Adipose tissue (tissue), 3 donors: ENCODE results near the gene MST1. TPM values are rescaled to one million over a fixed set of nuclear protein-coding genes. Genes with fewer than 3 reads are reported as not detected.
A peak's percentile ranks its signal among the peaks of the same experiment; 100 is the strongest.
"Not testable (repeated sequence)": the region's sequence is repeated elsewhere in the genome, so short reads cannot be mapped to it uniquely, and the experiment has no call there.

Experiments
- H3K27ac ChIP-seq: one replicate; pipeline ENCODE4 v1.5.1; 2013; ENCODE audit warnings: low read depth, low read length
- WGBS, 3 donors: extraction: QIAGEN DNeasy Blood & Tissue Kit; methylation state at CpG; one replicate each; pipeline ENCODE4 v1.1.7; 2013; 5-methylcytosine and 5-hydroxymethylcytosine counted together
- polyA plus RNA-seq, 3 donors: library from polyadenylated mRNA; stranded (reverse); fragments of 200-250 nt; gene quantifications; one replicate each; pipeline ENCODE4 v1.2.3, GENCODE V29; 2013
- donor health status: healthy with polysubstance abuse.
- donor health status: Bipolar disorder and iron deficiency.
- donor health status: healthy.

Gene MST1
- polyA plus RNA-seq, 3 donors: 14.3 to 22.2 (median 19.1) TPM

- H3K27ac ChIP-seq: not testable (repeated sequence)
- WGBS, 3 donors: 91 to 94% (median 93%) methylated on average over 12 of the region's 12 CpGs
Observed at GRCh38 chr3:49687424-49687795, 1.9 kb downstream of the MST1 start.

GRCh38 chr3:49686769-49687423 is 2.4 kb downstream of the MST1 start:
- not testable (repeated sequence) for H3K27ac ChIP-seq
- WGBS, 3 donors: 12 to 18% (median 16%) methylated on average over 43 to 44 of the region's 44 CpGs

GRCh38 chr3:49686346-49686745 is 2.9 kb downstream of the MST1 start:
- 1 to 4% (median 3%) methylated on average over 20 to 25 of the region's 29 CpGs for WGBS, 3 donors
- H3K27ac ChIP-seq: not testable (repeated sequence)

GRCh38 chr3:49685846-49686245 is 3.4 kb downstream of the MST1 start:
- not testable (repeated sequence) for H3K27ac ChIP-seq
- 14 to 22% (median 16%) methylated on average over 27 to 32 of the region's 36 CpGs for WGBS, 3 donors

GRCh38 chr3:49685103-49685502 is 4.2 kb downstream of the MST1 start:
- WGBS, 3 donors: 92 to 95% (median 93%) methylated on average over 10 of the region's 10 CpGs

GRCh38 chr3:49684453-49684852 is 4.8 kb downstream of the MST1 start:
- H3K27ac ChIP-seq: not testable (repeated sequence)
- 84 to 96% (median 91%) methylated on average over 2 of the region's 2 CpGs for WGBS, 3 donors

More at GRCh38 chr3:49685103-49685502, 4.2 kb downstream of the MST1 start:
- not testable (repeated sequence) for H3K27ac ChIP-seq

GRCh38 chr3:49683162-49683561 is 6.1 kb downstream of the MST1 start:
- H3K27ac ChIP-seq: no peak overlapping the region
- WGBS, 3 donors: 83 to 96% (median 85%) methylated on average over 6 of the region's 6 CpGs

- 82 to 88% (median 87%) methylated on average over 4 of the region's 4 CpGs for WGBS, 3 donors
- no peak overlapping the region for H3K27ac ChIP-seq
Observed at GRCh38 chr3:49681543-49681942, 7.7 kb downstream of the MST1 start.

- WGBS, 3 donors: 89 to 98% (median 95%) methylated on average over 2 of the region's 2 CpGs
- H3K27ac ChIP-seq: no peak overlapping the region
Observed at GRCh38 chr3:49681232-49681522, 8.1 kb downstream of the MST1 start.

GRCh38 chr3:49680493-49681231 is 8.6 kb downstream of the MST1 start:
- no peak overlapping the region for H3K27ac ChIP-seq
- WGBS, 3 donors: 82 to 88% (median 86%) methylated on average over 7 of the region's 7 CpGs

- WGBS, 3 donors: 93 to 95% (median 93%) methylated on average over 11 of the region's 11 CpGs
Observed at GRCh38 chr3:49675912-49676311, 13.4 kb downstream of the MST1 start.

GRCh38 chr3:49674497-49674983 is 14.7 kb downstream of the MST1 start:
- no peak overlapping the region for H3K27ac ChIP-seq
- 4 to 8% (median 5%) methylated on average over 29 to 34 of the region's 34 CpGs for WGBS, 3 donors

More at GRCh38 chr3:49675912-49676311, 13.4 kb downstream of the MST1 start:
- H3K27ac ChIP-seq: no peak overlapping the region

- H3K27ac ChIP-seq: peak within 1 kb of the TSS; percentile 65
- WGBS, 3 donors: 1% methylated on average over 61 to 71 of the region's 71 CpGs
Observed at GRCh38 chr3:49673715-49674496, 15.4 kb downstream of the MST1 start, which contains the start of gene APEH. TSS of gene APEH (plus strand) at chr3:49674351. CDS start at chr3:49674402, 51 bp downstream.

- WGBS, 3 donors: 16 to 34% (median 22%) methylated on average over 16 to 17 of the region's 17 CpGs
Observed at GRCh38 chr3:49673121-49673714, 16.1 kb downstream of the MST1 start.

GRCh38 chr3:49671291-49672288 is 17.7 kb downstream of the MST1 start:
- no peak overlapping the region for H3K27ac ChIP-seq
- WGBS, 3 donors: 32 to 49% (median 48%) methylated on average over 11 of the region's 11 CpGs

More at GRCh38 chr3:49673121-49673714, 16.1 kb downstream of the MST1 start:
- no peak overlapping the region for H3K27ac ChIP-seq

- WGBS, 3 donors: 62 to 69% (median 63%) methylated on average over 6 of the region's 6 CpGs
- no peak overlapping the region for H3K27ac ChIP-seq
Observed at GRCh38 chr3:49670940-49671290, 18.4 kb downstream of the MST1 start.

GRCh38 chr3:49669352-49669751 is 19.9 kb downstream of the MST1 start:
- no peak overlapping the region for H3K27ac ChIP-seq
- 60 to 87% (median 72%) methylated on average over 3 of the region's 3 CpGs for WGBS, 3 donors

- WGBS, 3 donors: 28 to 78% (median 76%) methylated on average over 5 of the region's 5 CpGs
Observed at GRCh38 chr3:49668861-49669260, 20.4 kb downstream of the MST1 start.

More at GRCh38 chr3:49668861-49669260, 20.4 kb downstream of the MST1 start:
- no peak overlapping the region for H3K27ac ChIP-seq
